ENCODE data around the gene HDAC6.

The HDAC6 gene

GRCh38 chrX:48801280-48802088, at the start of gene HDAC6:
HDAC6 (plus strand) TSS chrX:48802067; CDS start chrX:48802693, 626 bp downstream.
- H3K9ac ChIP-seq: peak within 1 kb of the TSS; percentile 83
- H3K4me3 ChIP-seq: peak within 1 kb of the TSS; percentile 71
- peaks cover 20% of the 10 kb centered on the region for H3K36me3 ChIP-seq
- peaks cover 53% of the 10 kb centered on the region for H3K27me3 ChIP-seq
- H3K27ac ChIP-seq: peak within 1 kb of the TSS; percentile 88
- H3K4me1 ChIP-seq: peaks cover 15% of the 10 kb centered on the region
- peak within 1 kb of the TSS; percentile 80 for H3K4me2 ChIP-seq
- H4K20me1 ChIP-seq: 0 out of 2 replicates have a peak, but pooled peaks cover 10% of the 10 kb centered on the region
- peaks cover 7% of the 10 kb centered on the region; the same call in 1 of the 2 replicates for H3K9me3 ChIP-seq
- TF ChIP-seq Cebpa-rat (IDR thresholded peaks at IDR 0.05): no peak

GRCh38 chrX:48752498-48752897, 49.4 kb upstream of the HDAC6 start:
- Histone ChIP-seq H3K9ac (no peak overlapping the region), H3K4me3 (no peak overlapping the region), H4K20me1 (no peaks in the 10 kb centered on the region), H3K9me3 (no peaks in the 10 kb centered on the region), H3K4me2 (no peak overlapping the region), H3K27ac (no peak overlapping the region), H3K36me3 (no peaks in the 10 kb centered on the region), H3K27me3 (peaks cover 45% of the 10 kb centered on the region), H3K4me1 (peaks cover 1% of the 10 kb centered on the region; the same call in 1 of the 2 replicates)
- TF ChIP-seq Cebpa-rat (IDR thresholded peaks at IDR 0.05): no peak

- no peaks in the 10 kb centered on the region for H3K9me3 ChIP-seq
- H3K27ac ChIP-seq: no peak overlapping the region
- no peak for TF ChIP-seq Cebpa-rat (IDR thresholded peaks at IDR 0.05)
- no peak overlapping the region for H3K9ac ChIP-seq
- H3K36me3 ChIP-seq: no peaks in the 10 kb centered on the region
- H3K4me3 ChIP-seq: no peak overlapping the region
- no peaks in the 10 kb centered on the region for H3K4me1 ChIP-seq
- no peaks in the 10 kb centered on the region for H4K20me1 ChIP-seq
- H3K4me2 ChIP-seq: no peak overlapping the region
- H3K27me3 ChIP-seq: peaks cover 58% of the 10 kb centered on the region
These were observed 48.1 kb upstream of the HDAC6 start for GRCh38 chrX:48753708-48754228.

- Histone ChIP-seq H3K27me3 (peaks cover 62% of the 10 kb centered on the region), H3K9ac (no peak overlapping the region), H4K20me1 (no peaks in the 10 kb centered on the region), H3K27ac (no peak overlapping the region), H3K4me3 (no peak overlapping the region), H3K4me2 (no peak overlapping the region), H3K36me3 (no peaks in the 10 kb centered on the region), H3K9me3 (no peaks in the 10 kb centered on the region), H3K4me1 (no peaks in the 10 kb centered on the region)
- TF ChIP-seq Cebpa-rat (IDR thresholded peaks at IDR 0.05): no peak
These were observed 47.6 kb upstream of the HDAC6 start for GRCh38 chrX:48754238-48754637.

GRCh38 chrX:48761674-48762471, 40.0 kb upstream of the HDAC6 start, which contains the start of gene GLOD5:
GLOD5 (plus strand) TSS chrX:48761747; CDS start chrX:48761791, 44 bp downstream.
- H3K4me2 ChIP-seq: no peak within 1 kb of the TSS
- H3K9me3 ChIP-seq: no peaks in the 10 kb centered on the region
- no peaks in the 10 kb centered on the region for H4K20me1 ChIP-seq
- no peak within 1 kb of the TSS for H3K27ac ChIP-seq
- H3K9ac ChIP-seq: no peak within 1 kb of the TSS
- no peak within 1 kb of the TSS for H3K4me3 ChIP-seq
- no peaks in the 10 kb centered on the region for H3K4me1 ChIP-seq
- H3K27me3 ChIP-seq: peaks cover 53% of the 10 kb centered on the region
- no peaks in the 10 kb centered on the region for H3K36me3 ChIP-seq
- TF ChIP-seq Cebpa-rat (IDR thresholded peaks at IDR 0.05): no peak

GRCh38 chrX:48769230-48769629, 32.6 kb upstream of the HDAC6 start:
- Histone ChIP-seq H3K9me3 (no peaks in the 10 kb centered on the region), H3K27me3 (peaks cover 55% of the 10 kb centered on the region), H3K4me3 (no peak overlapping the region), H3K36me3 (no peaks in the 10 kb centered on the region), H3K4me1 (no peaks in the 10 kb centered on the region), H3K27ac (no peak overlapping the region), H4K20me1 (no peaks in the 10 kb centered on the region), H3K9ac (no peak overlapping the region), H3K4me2 (no peak overlapping the region)
- no peak for TF ChIP-seq Cebpa-rat (IDR thresholded peaks at IDR 0.05)

- H3K4me2 ChIP-seq: no peak overlapping the region
- H3K9me3 ChIP-seq: no peaks in the 10 kb centered on the region
- no peak overlapping the region for H3K4me3 ChIP-seq
- H3K9ac ChIP-seq: no peak overlapping the region
- TF ChIP-seq Cebpa-rat (IDR thresholded peaks at IDR 0.05): no peak
- H3K4me1 ChIP-seq: no peaks in the 10 kb centered on the region
- no peaks in the 10 kb centered on the region for H3K36me3 ChIP-seq
- H3K27ac ChIP-seq: no peak overlapping the region
- no peaks in the 10 kb centered on the region for H4K20me1 ChIP-seq
- peaks cover 66% of the 10 kb centered on the region for H3K27me3 ChIP-seq
These were observed 31.6 kb upstream of the HDAC6 start for GRCh38 chrX:48770296-48770695.

- Histone ChIP-seq H3K36me3 (no peaks in the 10 kb centered on the region), H3K9me3 (no peaks in the 10 kb centered on the region), H4K20me1 (no peaks in the 10 kb centered on the region), H3K4me2 (no peak overlapping the region), H3K27me3 (peaks cover 84% of the 10 kb centered on the region), H3K4me1 (no peaks in the 10 kb centered on the region), H3K4me3 (no peak overlapping the region), H3K27ac (no peak overlapping the region), H3K9ac (no peak overlapping the region)
- TF ChIP-seq Cebpa-rat (IDR thresholded peaks at IDR 0.05): no peak
These were observed 29.3 kb upstream of the HDAC6 start for GRCh38 chrX:48772602-48773001.

GRCh38 chrX:48776818-48777439, 24.9 kb upstream of the HDAC6 start:
- Histone ChIP-seq H3K4me2 (no peak overlapping the region), H3K9me3 (no peaks in the 10 kb centered on the region), H3K27me3 (peaks cover 81% of the 10 kb centered on the region), H3K27ac (no peak overlapping the region), H3K4me1 (no peaks in the 10 kb centered on the region), H3K36me3 (no peaks in the 10 kb centered on the region), H3K4me3 (no peak overlapping the region), H3K9ac (no peak overlapping the region), H4K20me1 (no peaks in the 10 kb centered on the region)
- TF ChIP-seq Cebpa-rat (IDR thresholded peaks at IDR 0.05): no peak

Measured in BLaER1 (cell line).